ENCODE results near the gene BAZ1B. TPM values are rescaled to one million over a fixed set of nuclear protein-coding genes. Genes with fewer than 3 reads are reported as not detected.

Gene BAZ1B
- total and polyA plus RNA-seq, 2 donors from 2014 or later, result 10.4 to 52.0 TPM

DNA sequence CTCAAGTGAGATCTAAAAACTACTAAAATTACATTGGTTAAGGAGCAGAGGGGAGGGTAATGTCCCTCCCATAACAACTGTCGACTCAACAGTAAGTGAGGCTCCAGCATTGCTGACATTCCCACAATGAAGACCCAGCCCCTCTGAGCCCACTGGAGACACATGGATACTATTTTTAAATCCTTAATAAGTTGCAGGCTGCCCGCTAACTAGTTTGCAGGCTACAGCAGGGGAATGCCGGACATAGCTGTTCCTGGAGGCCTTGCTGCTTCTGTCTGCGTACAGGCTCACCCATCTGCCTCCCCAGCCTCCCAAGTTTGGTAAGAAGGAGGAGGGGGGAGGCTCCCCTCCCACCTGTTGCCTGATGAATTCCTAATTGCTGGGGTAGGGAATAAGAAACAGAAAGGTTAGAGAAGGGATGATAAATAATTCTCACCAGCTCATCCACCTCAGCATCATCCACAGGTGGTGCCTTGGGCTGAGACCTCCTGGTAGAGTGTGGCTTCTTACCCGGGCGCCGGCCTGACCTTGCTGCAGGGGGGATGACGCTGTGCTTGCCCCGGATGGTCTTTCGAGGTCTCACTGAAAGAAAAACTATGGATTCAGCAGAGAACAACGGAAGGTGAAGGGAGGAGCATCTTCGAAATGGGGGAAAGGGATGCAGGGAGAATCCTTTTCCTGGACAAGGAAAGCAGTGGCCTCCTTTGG lies 78.4 kb downstream of the BAZ1B start:
- intact Hi-C loops (cut with DNase I), result no loop called here
- Histone ChIP-seq H3K27me3 (ENCODE audit: control insufficient read depth, insufficient read depth, low read length) (no peaks in the 10 kb centered on the region), H3K4me3 (ENCODE audit: low read length in 3 of 3) (no peak overlapping the region), H3K9ac (ENCODE audit: low read length in 3 of 3) (no peak overlapping the region), H3K27ac (ENCODE audit: low read depth in 2 of 2, low read length in 2 of 2) (no peak overlapping the region), H3K9me3 (ENCODE audit: control insufficient read depth in 2 of 3, insufficient read depth in 1 of 3, low read length in 3 of 3) (no peaks in the 10 kb centered on the region), H3K4me1 (ENCODE audit: control insufficient read depth in 2 of 3, insufficient read depth in 2 of 3, low read depth in 1 of 3, low read length in 3 of 3) (no peaks in the 10 kb centered on the region), H3K36me3 (ENCODE audit: control insufficient read depth in 2 of 3, insufficient read depth in 3 of 3, low read length in 3 of 3) (peaks cover 20 to 71% (median 63%) of the 10 kb centered on the region in 3 donors)
- FAIRE-seq, result no peak
- DNase-seq, result no peak
- TF ChIP-seq, protein P1, sequence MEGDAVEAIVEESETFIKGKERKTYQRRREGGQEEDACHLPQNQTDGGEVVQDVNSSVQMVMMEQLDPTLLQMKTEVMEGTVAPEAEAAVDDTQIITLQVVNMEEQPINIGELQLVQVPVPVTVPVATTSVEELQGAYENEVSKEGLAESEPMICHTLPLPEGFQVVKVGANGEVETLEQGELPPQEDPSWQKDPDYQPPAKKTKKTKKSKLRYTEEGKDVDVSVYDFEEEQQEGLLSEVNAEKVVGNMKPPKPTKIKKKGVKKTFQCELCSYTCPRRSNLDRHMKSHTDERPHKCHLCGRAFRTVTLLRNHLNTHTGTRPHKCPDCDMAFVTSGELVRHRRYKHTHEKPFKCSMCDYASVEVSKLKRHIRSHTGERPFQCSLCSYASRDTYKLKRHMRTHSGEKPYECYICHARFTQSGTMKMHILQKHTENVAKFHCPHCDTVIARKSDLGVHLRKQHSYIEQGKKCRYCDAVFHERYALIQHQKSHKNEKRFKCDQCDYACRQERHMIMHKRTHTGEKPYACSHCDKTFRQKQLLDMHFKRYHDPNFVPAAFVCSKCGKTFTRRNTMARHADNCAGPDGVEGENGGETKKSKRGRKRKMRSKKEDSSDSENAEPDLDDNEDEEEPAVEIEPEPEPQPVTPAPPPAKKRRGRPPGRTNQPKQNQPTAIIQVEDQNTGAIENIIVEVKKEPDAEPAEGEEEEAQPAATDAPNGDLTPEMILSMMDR (IDR thresholded peaks at IDR 0.05; ENCODE audit: borderline replicate concordance, extremely low read depth, insufficient read depth), result no peak

DNA sequence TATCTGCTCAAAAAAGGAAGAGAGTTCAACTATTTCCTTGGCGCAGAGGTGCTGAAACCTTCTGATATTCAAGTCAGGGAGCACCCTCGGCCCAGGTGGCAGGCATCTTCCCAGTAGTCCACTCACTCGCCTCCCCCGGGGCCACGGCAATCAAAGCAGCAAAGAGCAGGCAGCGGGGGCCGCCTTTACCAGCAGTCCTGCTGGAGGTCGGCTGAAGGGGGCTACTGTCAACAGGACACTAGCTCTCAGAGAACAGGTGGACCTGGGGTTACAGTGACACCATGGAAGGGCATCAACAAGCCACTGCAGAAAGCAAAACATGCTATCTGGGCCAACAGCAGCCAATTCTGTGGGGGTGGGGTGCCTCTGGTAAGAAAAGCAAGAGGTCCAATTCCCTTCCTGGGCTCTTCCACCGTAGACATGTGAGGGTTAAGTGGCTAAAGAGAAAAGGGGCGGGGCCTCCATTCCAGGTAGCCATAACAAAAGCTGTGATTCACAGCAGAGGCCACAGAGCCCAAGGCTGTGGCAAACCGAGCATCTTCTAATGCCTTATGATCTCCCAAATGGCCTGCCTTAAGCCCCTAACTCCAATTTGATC lies 79.1 kb downstream of the BAZ1B start:
- Histone ChIP-seq H3K36me3 (ENCODE audit: control insufficient read depth in 2 of 3, insufficient read depth in 3 of 3, low read length in 3 of 3) (peaks cover 19 to 64% (median 57%) of the 10 kb centered on the region in 3 donors), H3K9ac (ENCODE audit: low read length in 3 of 3) (no peak overlapping the region), H3K27ac (ENCODE audit: low read depth in 2 of 2, low read length in 2 of 2) (no peak overlapping the region), H3K9me3 (ENCODE audit: control insufficient read depth in 2 of 3, insufficient read depth in 1 of 3, low read length in 3 of 3) (no peaks in the 10 kb centered on the region), H3K27me3 (ENCODE audit: control insufficient read depth, insufficient read depth, low read length) (no peaks in the 10 kb centered on the region), H3K4me3 (ENCODE audit: low read length in 3 of 3) (no peak overlapping the region), H3K4me1 (ENCODE audit: control insufficient read depth in 2 of 3, insufficient read depth in 2 of 3, low read depth in 1 of 3, low read length in 3 of 3) (no peaks in the 10 kb centered on the region)
- intact Hi-C loops (cut with DNase I), result no loop called here
- no peak for FAIRE-seq
- TF ChIP-seq, protein P1 (IDR thresholded peaks at IDR 0.05; ENCODE audit: borderline replicate concordance, extremely low read depth, insufficient read depth), result no peak
- no peak for DNase-seq

DNA sequence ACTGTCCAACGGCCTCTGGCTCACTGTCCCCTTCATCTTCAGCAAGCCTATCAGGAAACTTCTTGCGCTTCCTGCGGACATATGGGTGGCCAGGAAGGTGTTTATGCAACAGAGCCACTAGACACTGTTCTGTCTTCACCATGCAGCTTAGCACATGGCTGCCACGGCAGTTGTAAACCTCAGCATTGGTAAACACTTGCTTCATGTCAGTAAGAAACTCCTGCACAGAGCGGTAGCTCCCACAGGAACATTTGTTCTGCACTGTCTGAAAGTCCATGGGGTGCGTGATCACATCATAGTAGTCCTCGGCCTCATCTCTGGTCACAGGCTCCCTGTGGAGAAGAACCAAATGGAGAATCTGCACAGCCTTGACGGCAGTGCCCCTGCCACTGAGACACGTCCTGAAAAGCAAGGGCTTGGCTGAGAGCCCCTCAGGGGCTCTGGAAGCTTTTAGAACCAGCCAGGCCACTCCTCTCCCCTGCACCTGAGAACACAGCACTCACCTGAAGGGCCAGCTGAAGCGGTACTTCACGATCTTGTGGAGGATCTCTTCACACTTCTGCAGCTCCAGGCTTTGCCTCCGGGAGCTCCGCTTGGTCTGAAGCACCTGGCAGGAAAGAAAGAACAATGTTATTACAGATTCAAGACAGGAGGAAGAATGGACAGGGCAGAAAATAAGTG lies 79.7 kb downstream of the BAZ1B start:
- H3K9me3 ChIP-seq (ENCODE audit: control insufficient read depth in 2 of 3, insufficient read depth in 1 of 3, low read length in 3 of 3), result no peaks in the 10 kb centered on the region
- H3K4me1 ChIP-seq (ENCODE audit: control insufficient read depth in 2 of 3, insufficient read depth in 2 of 3, low read depth in 1 of 3, low read length in 3 of 3), result no peaks in the 10 kb centered on the region
- FAIRE-seq (no peak), DNase-seq (no peak)
- TF ChIP-seq, protein P1 (IDR thresholded peaks at IDR 0.05; ENCODE audit: borderline replicate concordance, extremely low read depth, insufficient read depth), result no peak
- intact Hi-C loops (cut with DNase I), result no loop called here
- peaks cover 16 to 58% (median 53%) of the 10 kb centered on the region in 3 donors for H3K36me3 ChIP-seq (ENCODE audit: control insufficient read depth in 2 of 3, insufficient read depth in 3 of 3, low read length in 3 of 3)
- no peak overlapping the region for H3K9ac ChIP-seq (ENCODE audit: low read length in 3 of 3)
- H3K27me3 ChIP-seq (ENCODE audit: control insufficient read depth, insufficient read depth, low read length), result no peaks in the 10 kb centered on the region
- no peak overlapping the region for H3K27ac ChIP-seq (ENCODE audit: low read depth in 2 of 2, low read length in 2 of 2)
- H3K4me3 ChIP-seq (ENCODE audit: low read length in 3 of 3), result no peak overlapping the region

Data from kidney (tissue), 14 donors.